GM10847 (cell line): ENCODE measurements around the gene CASR.

Source experiments
- POLR2A ChIP-seq: IDR thresholded peaks from 2 replicates; pipeline ENCODE4 v1.6.1; 2011; ENCODE audit not compliant: insufficient read length; ENCODE audit errors: extremely low read depth

Gene CASR

GRCh38 chr3:122245513-122246174, 62.2 kb downstream of the CASR start:
- TF ChIP-seq POLR2A: no peak

DNA sequence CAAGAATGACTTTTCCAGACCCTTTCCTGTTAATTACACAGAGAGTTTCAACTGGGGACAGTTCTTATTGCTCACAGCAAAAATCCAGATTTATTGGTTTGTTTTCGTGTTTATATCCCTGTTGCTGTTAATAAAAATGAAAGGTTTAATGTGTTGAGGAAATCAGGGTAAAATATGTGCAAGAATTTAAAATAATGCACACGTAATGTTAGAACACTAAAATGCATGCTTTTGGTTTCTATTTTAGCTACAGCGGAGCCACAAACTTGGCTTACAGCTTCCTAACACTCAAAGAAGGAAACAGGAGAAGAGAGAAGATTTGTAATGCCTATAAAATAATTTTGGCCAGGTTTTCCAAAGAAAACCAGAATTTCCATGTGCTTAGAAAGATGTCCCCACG, 62.7 kb downstream of the CASR start:
- no peak for TF ChIP-seq POLR2A

DNA sequence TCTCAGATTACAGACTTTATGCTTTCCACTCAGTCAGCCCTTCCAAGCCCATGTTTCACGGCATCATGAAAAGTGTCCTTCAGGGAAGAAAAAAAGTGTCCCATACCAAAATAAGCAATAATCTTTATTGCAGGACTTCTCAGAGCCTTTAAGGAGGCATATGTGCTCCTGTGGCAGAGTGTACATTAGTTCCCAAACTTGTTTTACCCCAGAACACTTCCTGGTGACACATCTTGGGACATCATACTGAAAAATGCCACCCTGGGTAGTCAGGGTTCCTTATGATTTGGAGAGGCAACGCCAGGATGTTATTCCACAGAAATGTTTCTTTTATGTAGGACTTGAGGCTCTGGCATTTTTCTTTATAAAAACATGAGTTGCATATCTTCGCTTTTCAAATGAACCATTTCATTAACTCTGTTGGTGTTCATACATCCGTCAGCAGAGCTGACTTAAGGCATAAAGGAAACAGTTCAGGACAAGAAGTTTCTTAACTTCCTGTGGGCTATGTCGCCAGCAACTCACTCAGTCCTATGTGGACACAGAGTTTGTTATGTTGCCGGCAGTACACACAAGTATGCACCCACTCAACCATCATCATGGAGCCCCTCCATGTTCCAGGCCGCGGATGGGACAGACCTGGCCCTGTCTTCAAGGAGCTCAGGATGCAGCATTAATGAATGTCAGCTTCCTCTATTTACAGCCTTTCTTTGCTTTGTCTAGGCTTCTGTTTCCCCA, 63.8 kb downstream of the CASR start:
- no peak for TF ChIP-seq POLR2A

- TF ChIP-seq POLR2A: no peak
Measured at GRCh38 chr3:122247825-122248185, 64.3 kb downstream of the CASR start.

DNA sequence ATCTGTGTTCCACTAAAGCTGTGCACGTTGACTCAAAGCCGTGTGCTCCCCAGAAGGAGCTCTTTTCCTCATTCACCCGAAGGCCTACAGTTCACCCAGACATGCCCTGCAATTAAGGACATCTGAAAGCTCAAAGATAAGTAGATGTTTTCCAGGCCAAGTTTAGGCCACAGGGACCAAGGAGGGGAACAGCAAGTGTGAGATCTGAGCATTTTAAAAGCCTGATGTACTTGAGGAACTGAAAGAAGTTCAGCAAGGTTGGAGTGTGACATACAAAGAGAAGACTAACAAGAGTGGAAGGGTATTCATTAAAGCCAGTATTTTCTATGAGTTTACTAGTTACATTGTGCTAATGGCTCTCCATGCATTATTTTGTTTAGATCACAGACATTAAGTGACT, 68.0 kb downstream of the CASR start:
- no peak for TF ChIP-seq POLR2A

GRCh38 chr3:122253581-122253980, 70.1 kb downstream of the CASR start:
- TF ChIP-seq POLR2A: no peak

- no peak for TF ChIP-seq POLR2A
Measured at GRCh38 chr3:122255757-122256439, 72.4 kb downstream of the CASR start.

DNA sequence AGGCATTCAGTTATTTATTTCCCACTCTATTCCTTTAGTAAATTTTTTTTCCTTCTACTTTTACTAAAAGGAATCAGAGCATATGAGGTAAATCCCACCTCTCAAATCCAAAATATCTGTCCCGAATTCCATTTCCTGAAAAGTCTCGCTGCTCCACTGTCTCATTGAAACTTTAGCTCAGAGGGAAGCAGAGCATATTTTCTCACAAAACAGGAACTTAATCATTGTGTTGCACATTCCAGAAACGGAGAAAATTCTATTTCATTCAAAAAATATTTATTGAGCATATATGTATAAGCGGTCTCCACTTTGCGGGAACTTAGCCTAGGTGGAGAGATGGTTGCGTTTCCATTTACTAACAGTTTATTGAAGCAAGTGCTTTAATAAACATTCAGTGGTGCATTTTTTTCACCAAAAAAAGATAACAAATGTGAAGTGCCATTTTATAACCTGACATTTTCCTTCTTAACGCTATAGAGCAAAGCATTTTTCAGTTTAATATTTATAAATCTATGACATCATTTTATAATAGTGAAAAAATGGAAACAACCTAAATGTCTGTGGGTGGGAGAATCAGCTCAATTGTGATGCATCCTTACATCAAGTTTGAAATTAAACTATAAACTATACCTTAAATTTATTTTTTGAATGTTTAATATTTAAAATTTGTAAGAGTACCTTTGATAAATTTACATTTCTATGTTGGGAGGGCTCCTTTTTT, 74.3 kb downstream of the CASR start:
- TF ChIP-seq POLR2A: no peak

DNA sequence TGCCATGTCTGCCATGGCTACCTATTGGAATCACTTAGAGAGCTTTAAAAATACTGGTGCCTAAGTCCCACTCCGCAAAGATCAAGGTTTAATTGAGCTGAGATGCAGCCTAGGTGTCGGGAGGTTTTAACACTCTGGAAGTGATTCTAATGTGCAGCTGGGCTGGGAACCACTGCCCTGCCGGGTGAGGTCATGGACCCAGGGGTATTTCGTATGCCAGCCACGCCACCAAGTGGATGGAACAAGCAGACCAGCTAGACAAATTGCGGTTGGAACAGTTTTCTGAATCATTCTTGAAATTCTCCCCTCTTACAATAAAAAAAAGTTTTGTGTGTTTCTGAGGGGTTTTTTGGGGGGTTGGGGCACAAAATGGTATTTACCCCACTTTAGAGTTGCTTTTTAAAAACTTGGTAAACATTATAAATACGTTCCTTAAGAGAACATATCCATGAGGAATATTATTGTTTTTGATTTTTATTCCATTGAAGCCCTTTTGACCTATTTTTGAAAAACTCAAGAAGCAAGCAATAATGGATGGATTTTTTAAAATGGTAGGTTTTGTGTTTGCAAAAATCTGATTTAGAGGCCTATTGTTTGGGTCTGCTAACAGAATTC, 75.4 kb downstream of the CASR start:
- no peak for TF ChIP-seq POLR2A

DNA sequence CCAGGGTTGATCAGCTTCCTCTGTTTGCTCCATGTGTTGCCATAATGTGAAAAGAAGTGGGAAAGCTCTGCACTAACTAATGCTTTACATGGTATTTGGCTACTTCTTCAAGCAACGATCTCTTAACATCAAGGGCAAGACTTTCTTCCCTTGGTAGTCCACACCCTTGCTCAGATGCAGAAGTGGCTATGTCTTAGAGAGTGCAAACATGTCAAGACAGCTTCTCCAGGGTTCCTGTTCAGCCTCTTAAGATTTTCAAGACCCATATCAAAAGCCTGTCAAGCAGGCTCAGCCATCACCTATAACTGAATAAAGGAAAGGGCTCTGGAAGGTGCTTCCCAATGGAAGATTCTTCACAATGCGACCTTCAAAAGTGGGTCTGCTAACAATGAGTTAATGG, 76.7 kb downstream of the CASR start:
- TF ChIP-seq POLR2A: no peak

- TF ChIP-seq POLR2A: no peak
Measured at GRCh38 chr3:122263058-122263457, 79.6 kb downstream of the CASR start.

DNA sequence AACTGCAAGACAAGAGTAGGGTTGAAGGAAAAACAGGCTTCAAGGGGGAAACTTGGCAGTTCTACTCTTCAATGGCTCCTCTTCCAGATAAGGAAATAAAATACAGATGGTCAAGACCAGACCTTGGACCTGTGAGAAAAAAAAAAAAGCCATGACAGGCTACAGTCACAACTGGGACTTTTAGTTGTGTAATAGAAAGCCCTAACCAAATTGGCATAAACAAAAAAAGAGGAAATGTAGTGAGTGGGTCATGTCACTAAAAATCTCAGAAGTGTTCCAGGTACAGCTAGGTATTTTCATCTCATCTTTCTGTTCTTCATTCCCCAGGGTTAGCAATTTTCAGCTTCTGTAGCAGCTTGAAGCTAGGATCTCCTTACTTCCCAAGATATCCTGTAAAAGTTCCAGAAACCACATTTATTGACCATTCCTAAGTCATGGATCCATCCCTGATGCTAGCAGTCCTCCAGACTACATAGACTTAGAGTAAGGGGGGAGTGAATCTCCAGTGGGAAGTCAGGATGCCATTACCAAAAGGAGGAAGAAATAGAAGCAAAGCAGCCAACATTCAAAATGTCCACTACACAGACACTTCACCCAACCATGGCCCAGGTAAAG, 80.6 kb downstream of the CASR start:
- TF ChIP-seq POLR2A: no peak

DNA sequence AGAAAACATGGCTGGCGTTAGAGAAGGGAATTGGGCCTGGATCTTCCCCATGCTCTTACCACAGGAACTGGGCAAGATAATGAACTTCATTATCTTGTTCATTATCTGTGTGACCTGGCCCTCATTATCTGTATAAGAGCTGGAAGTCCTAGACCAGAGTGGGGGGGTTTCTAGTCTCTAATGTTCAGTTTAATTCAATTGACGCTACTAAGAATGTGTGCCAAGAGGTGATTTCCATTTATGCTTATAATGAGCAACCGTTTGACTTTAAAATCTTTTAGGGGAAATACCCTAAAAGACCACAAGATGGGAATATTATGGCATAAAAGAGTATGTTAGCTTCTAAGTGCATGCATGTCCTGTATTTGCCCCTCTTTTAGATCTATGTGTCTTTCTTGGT, 82.5 kb downstream of the CASR start:
- no peak for TF ChIP-seq POLR2A

GRCh38 chr3:122268257-122269024, 85.0 kb downstream of the CASR start:
- TF ChIP-seq POLR2A: no peak

DNA sequence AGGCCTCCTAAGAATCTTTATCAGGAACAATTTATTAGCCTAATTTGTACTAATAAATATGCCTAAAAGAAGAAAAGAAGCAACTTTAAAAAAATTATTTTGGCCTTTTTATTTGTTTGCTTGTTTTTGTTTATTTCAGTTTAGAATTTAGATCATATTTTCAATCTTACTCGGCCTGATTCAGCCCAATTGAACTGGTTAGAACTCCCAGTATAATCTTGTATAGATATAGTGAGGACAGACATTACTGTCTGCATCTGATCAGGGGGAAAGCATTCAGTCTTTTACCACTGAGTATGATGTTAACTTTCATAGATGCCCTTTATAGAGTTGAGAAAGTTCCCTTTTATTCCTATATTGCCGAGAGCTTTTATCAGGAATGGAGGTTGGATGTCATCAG, 85.6 kb downstream of the CASR start:
- TF ChIP-seq POLR2A: no peak
